ENCODE measurements around the gene ZNF57. TPM values are rescaled to one million over a fixed set of nuclear protein-coding genes. Genes with fewer than 3 reads are reported as not detected.

Gene ZNF57
- total and polyA plus RNA-seq, 9 of the 15 experiments (the other 6 are each of a cell fraction or from before 2014, with no cell fraction given) = 3.9 to 13.5 (median 7.8) TPM

GRCh38 chr19:2945575-2946184 lies 45.0 kb downstream of the ZNF57 start (continued):
- TF ChIP-seq GTF2A2 (tag; IDR thresholded peaks at IDR 0.05) (no peak), BRF1 (IDR thresholded peaks at IDR 0.05; ENCODE audit: borderline replicate concordance, extremely low read depth, insufficient read length) (no peak), ZC3H4 (CRISPR knock-in tag; IDR thresholded peaks at IDR 0.05; ENCODE audit: borderline replicate concordance) (no peak), MYNN (IDR thresholded peaks at IDR 0.05) (no peak), MYNN (CRISPR knock-in tag; IDR thresholded peaks at IDR 0.05) (no peak), NR2C1 (IDR thresholded peaks at IDR 0.05) (no peak; the same call in 1 of the 2 replicates), NR2C1 (tag; IDR thresholded peaks at IDR 0.05) (no peak; the same call in none of the 2 replicates), NFXL1 (CRISPR knock-in tag; IDR thresholded peaks at IDR 0.05) (no peak), TBP (optimal IDR thresholded peaks at IDR 0.05; ENCODE audit: low read depth, low read length) (no peak), ZNF277 (CRISPR knock-in tag; IDR thresholded peaks at IDR 0.05; ENCODE audit: borderline replicate concordance) (no peak), PPARD (CRISPR knock-in tag; IDR thresholded peaks at IDR 0.05) (no peak), DMBX1 (CRISPR knock-in tag; IDR thresholded peaks at IDR 0.05; ENCODE audit: borderline replicate concordance) (no peak), FOS (IDR thresholded peaks at IDR 0.05; ENCODE audit: extremely low read depth, insufficient read length) (no peak), FOXJ2 (tag; IDR thresholded peaks at IDR 0.05) (no peak), CXXC5 (CRISPR knock-in tag; IDR thresholded peaks at IDR 0.05) (no peak), TCF7 (IDR thresholded peaks at IDR 0.05; ENCODE audit: borderline replicate concordance) (no peak), PHTF2 (CRISPR knock-in tag; IDR thresholded peaks at IDR 0.05) (no peak), BDP1 (IDR thresholded peaks at IDR 0.05; ENCODE audit: insufficient read depth, insufficient read length) (no peak), GATA2 (CRISPR knock-in tag; IDR thresholded peaks at IDR 0.05) (no peak), TSC22D4 (tag; IDR thresholded peaks at IDR 0.05) (no peak), PRDM10 (IDR thresholded peaks at IDR 0.05; ENCODE audit: partially characterized antibody) (no peak), TEAD2 (tag; IDR thresholded peaks at IDR 0.05) (no peak), MCM3 (IDR thresholded peaks at IDR 0.05) (no peak), VEZF1 (CRISPR knock-in tag; IDR thresholded peaks at IDR 0.05) (no peak), SMARCA5 (IDR thresholded peaks at IDR 0.05) (no peak)

All from K562 (cell line).